MM.1S (cell line): Measurements from ENCODE around the gene WDR43.

Experiments used
- DNase-seq: peaks from one replicate; pipeline ENCODE4 v3.0.0-alpha.2; 2015
- H2AFZ ChIP-seq: fragments of 300-600 bp; sonication (generic); 2 replicates; pipeline ENCODE4 v1.6.0; 2016; ENCODE audit warnings: antibody characterized with exemption, low read length
- H3F3A ChIP-seq: fragments of 300-600 bp; sonication (generic); 2 replicates; pipeline ENCODE4 v1.6.1; 2016; ENCODE audit warnings: mild to moderate bottlenecking, antibody characterized with exemption, low read length, moderate library complexity, mixed read lengths; ENCODE audit not compliant: insufficient read depth
- H3K27ac ChIP-seq: fragments of 300-600 bp; sonication (generic); 2 replicates; pipeline ENCODE4 v1.5.1; 2016; ENCODE audit warnings: mild to moderate bottlenecking, low read length
- H3K27me3 ChIP-seq: fragments of 300-600 bp; sonication (generic); replicated peaks from 2 replicates; pipeline ENCODE4 v1.6.0; 2016; ENCODE audit warnings: low read length; ENCODE audit not compliant: insufficient read depth
- H3K36me3 ChIP-seq: fragments of 300-600 bp; sonication (generic); replicated peaks from 2 replicates; pipeline ENCODE4 v1.6.1; 2016; ENCODE audit warnings: mild to moderate bottlenecking, low read length, mixed read lengths; ENCODE audit not compliant: insufficient read depth
- H3K4me1 ChIP-seq: fragments of 300-600 bp; sonication (generic); 2 replicates; pipeline ENCODE4 v1.6.1; 2016; ENCODE audit warnings: low read length, mixed read lengths
- H3K4me2 ChIP-seq: fragments of 300-600 bp; sonication (generic); 2 replicates; pipeline ENCODE4 v1.6.0; 2016; ENCODE audit warnings: low read depth, low read length
- H3K4me3 ChIP-seq: fragments of 300-600 bp; sonication (generic); 2 replicates; pipeline ENCODE4 v1.5.1; 2016; ENCODE audit warnings: low read length, mixed read lengths
- H3K79me2 ChIP-seq: fragments of 300-600 bp; sonication (generic); 2 replicates; pipeline ENCODE4 v1.6.1; 2016; ENCODE audit warnings: mixed run types, low read length, mixed read lengths
- H3K9ac ChIP-seq: fragments of 300-600 bp; sonication (generic); 2 replicates; pipeline ENCODE4 v1.6.1; 2016; ENCODE audit warnings: low read length, mixed read lengths
- H3K9me2 ChIP-seq: fragments of 300-600 bp; sonication (generic); replicated peaks from 2 replicates; pipeline ENCODE4 v1.6.1; 2016; ENCODE audit warnings: mild to moderate bottlenecking, low read length, mixed read lengths; ENCODE audit not compliant: insufficient read depth
- H3K9me3 ChIP-seq: fragments of 300-600 bp; sonication (generic); replicated peaks from 2 replicates; pipeline ENCODE4 v1.6.1; 2016; ENCODE audit warnings: mild to moderate bottlenecking, low read length, mixed read lengths; ENCODE audit not compliant: insufficient read depth
- H4K20me1 ChIP-seq: fragments of 300-600 bp; sonication (generic); 2 replicates; pipeline ENCODE4 v1.6.1; 2016; ENCODE audit warnings: mild to moderate bottlenecking, low read length, moderate library complexity, mixed read lengths; ENCODE audit not compliant: insufficient read depth
- EZH2 ChIP-seq: fragments of 300-600 bp; sonication (generic); optimal IDR thresholded peaks from 2 replicates; pipeline ENCODE3; 2017; ENCODE audit warnings: low read depth, mild to moderate bottlenecking, antibody characterized with exemption, low read length, mixed read lengths
- EZH2phosphoT487 ChIP-seq: fragments of 300-600 bp; sonication (generic); IDR thresholded peaks from 2 replicates; pipeline ENCODE4 v1.6.1; 2018; ENCODE audit warnings: antibody characterized with exemption, low read length
- TF ChIP-seq, protein P1 (sequence below): fragments of 300-600 bp; sonication (generic); IDR thresholded peaks from 2 replicates; pipeline ENCODE4 v1.5.1; 2016; ENCODE audit warnings: antibody characterized with exemption, low read length, mixed read lengths

The WDR43 gene

GRCh38 chr2:28970464-28971160, 76.1 kb downstream of the WDR43 start:
- DNase-seq = no peak
- Histone ChIP-seq H3K36me3 (no peaks in the 10 kb centered on the region), H3K9me3 (no peaks in the 10 kb centered on the region), H3K27me3 (no peaks in the 10 kb centered on the region), H3K4me3 (no peak overlapping the region), H2AFZ (no peak overlapping the region), H3K9ac (no peak overlapping the region), H4K20me1 (no peaks in the 10 kb centered on the region), H3K4me1 (no peaks in the 10 kb centered on the region), H3K79me2 (no peaks in the 10 kb centered on the region), H3K4me2 (no peak overlapping the region), H3K9me2 (no peaks in the 10 kb centered on the region), H3K27ac (no peak overlapping the region), H3F3A (no peaks in the 10 kb centered on the region)
- TF ChIP-seq EZH2 = no peak
- no peak for TF ChIP-seq EZH2phosphoT487
- TF ChIP-seq, protein P1, sequence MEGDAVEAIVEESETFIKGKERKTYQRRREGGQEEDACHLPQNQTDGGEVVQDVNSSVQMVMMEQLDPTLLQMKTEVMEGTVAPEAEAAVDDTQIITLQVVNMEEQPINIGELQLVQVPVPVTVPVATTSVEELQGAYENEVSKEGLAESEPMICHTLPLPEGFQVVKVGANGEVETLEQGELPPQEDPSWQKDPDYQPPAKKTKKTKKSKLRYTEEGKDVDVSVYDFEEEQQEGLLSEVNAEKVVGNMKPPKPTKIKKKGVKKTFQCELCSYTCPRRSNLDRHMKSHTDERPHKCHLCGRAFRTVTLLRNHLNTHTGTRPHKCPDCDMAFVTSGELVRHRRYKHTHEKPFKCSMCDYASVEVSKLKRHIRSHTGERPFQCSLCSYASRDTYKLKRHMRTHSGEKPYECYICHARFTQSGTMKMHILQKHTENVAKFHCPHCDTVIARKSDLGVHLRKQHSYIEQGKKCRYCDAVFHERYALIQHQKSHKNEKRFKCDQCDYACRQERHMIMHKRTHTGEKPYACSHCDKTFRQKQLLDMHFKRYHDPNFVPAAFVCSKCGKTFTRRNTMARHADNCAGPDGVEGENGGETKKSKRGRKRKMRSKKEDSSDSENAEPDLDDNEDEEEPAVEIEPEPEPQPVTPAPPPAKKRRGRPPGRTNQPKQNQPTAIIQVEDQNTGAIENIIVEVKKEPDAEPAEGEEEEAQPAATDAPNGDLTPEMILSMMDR = no peak

DNA sequence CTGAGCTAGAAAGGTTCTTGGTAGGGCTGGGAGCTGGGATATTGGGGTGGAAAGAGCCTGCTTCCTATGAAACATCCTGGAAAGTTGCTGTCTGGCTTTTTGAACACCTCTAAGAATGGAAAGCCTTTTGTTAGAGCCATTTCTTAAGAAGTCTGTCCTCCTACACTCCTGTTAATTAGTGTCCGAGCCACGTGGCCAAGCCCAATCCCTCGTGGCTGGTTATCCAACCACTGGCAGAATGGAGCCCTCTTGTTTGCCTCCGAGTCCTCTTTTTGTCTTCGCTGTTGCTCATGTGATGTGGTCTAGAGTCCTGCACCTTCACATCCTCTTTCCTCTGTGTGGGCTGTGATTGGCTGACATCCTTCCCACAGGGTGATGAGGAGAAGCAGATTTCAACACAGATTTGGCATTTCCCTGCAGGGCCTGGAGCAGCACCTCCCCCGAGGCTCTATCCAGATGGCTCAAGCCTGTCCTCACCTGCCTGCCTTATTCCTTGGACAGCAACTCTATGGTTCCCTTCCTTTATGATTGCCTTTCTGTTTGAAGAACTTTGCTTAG, 78.4 kb downstream of the WDR43 start:
- DNase-seq = no peak
- no peaks in the 10 kb centered on the region for H3K79me2 ChIP-seq
- H3K9me2 ChIP-seq = no peaks in the 10 kb centered on the region
- H3F3A ChIP-seq = no peaks in the 10 kb centered on the region
- no peaks in the 10 kb centered on the region for H3K27me3 ChIP-seq
- no peak overlapping the region for H3K4me3 ChIP-seq
- H3K9me3 ChIP-seq = no peaks in the 10 kb centered on the region
- H3K4me1 ChIP-seq = no peaks in the 10 kb centered on the region
- no peaks in the 10 kb centered on the region for H4K20me1 ChIP-seq
- H3K4me2 ChIP-seq = no peak overlapping the region
- TF ChIP-seq EZH2 (no peak), EZH2phosphoT487 (no peak)
- TF ChIP-seq, protein P1 = no peak
- H3K27ac ChIP-seq = no peak overlapping the region
- H3K36me3 ChIP-seq = no peaks in the 10 kb centered on the region
- no peak overlapping the region for H3K9ac ChIP-seq
- H2AFZ ChIP-seq = no peak overlapping the region

- Histone ChIP-seq H3F3A (no peaks in the 10 kb centered on the region), H3K9me2 (no peaks in the 10 kb centered on the region), H3K4me2 (no peak overlapping the region), H3K9me3 (no peaks in the 10 kb centered on the region), H4K20me1 (no peaks in the 10 kb centered on the region), H3K4me1 (no peaks in the 10 kb centered on the region), H2AFZ (no peak overlapping the region), H3K27ac (no peak overlapping the region), H3K79me2 (no peaks in the 10 kb centered on the region), H3K27me3 (no peaks in the 10 kb centered on the region), H3K9ac (no peak overlapping the region), H3K4me3 (no peak overlapping the region), H3K36me3 (no peaks in the 10 kb centered on the region)
- DNase-seq = no peak
- no peak for TF ChIP-seq EZH2
- TF ChIP-seq EZH2phosphoT487 = no peak
- TF ChIP-seq, protein P1 = no peak
Observed at GRCh38 chr2:28974252-28974651, 79.8 kb downstream of the WDR43 start.
